Endothelial cell of umbilical vein (primary cell): ENCODE data around the gene ARSK. TPM values are rescaled to one million over a fixed set of nuclear protein-coding genes. Genes with fewer than 3 reads are reported as not detected.

Experiments used
- BruUV-seq: library from RNA; stranded (reverse); fragments of 400-500 nt; replicated peaks from 2 replicates; lab custom pipeline; 2021; lab: Mats Ljungman, UMichigan
- CTCF ChIA-PET: fragments of 300-600, 350-600 bp; sonication (Branson Sonifier 250); formaldehyde crosslinking; loops from one replicate; lab custom pipeline; 2021; ENCODE audit warnings: antibody characterized with exemption, inconsistent platforms; lab: Charles Lee
- POLR2A ChIA-PET: fragments of 300-600, 350-600 bp; sonication (Branson Sonifier 250); formaldehyde crosslinking; loops from one replicate; lab custom pipeline; 2021; ENCODE audit warnings: antibody characterized with exemption, inconsistent platforms; lab: Charles Lee
- DNase-seq: peaks from one replicate; pipeline ENCODE4 v3.0.0-alpha.2; 2011; ENCODE audit warnings: low read depth, low spot score
- FAIRE-seq: peaks from 2 replicates; lab custom pipeline; 2011; peaks lifted over from hg19 to GRCh38; lab: Jason Lieb, UNC
- H2AFZ ChIP-seq: 2 replicates; pipeline ENCODE4 v1.6.0; 2012; ENCODE audit warnings: low read depth, low read length, control low read depth, inconsistent platforms
- H3K27ac ChIP-seq: 2 replicates; pipeline ENCODE4 v1.5.1; 2011; ENCODE audit warnings: low read depth, mild to moderate bottlenecking, control low read depth, low read length, moderate library complexity; ENCODE audit not compliant: insufficient read depth
- H3K27me3 ChIP-seq, 2 experiments: 2 replicates each; pipeline versions ENCODE4 v1.6.0 to v1.6.1; 2011; ENCODE audit warnings: low read length in 2 of 2, mixed read lengths in 1 of 2; ENCODE audit not compliant: control insufficient read depth in 2 of 2, insufficient read depth in 2 of 2
- H3K36me3 ChIP-seq, 2 experiments: 2 replicates in 1 of 2; 3 replicates in 1 of 2; pipeline ENCODE4 v1.5.1; 2011; ENCODE audit warnings: low read length in 2 of 2, mild to moderate bottlenecking in 1 of 2, moderate library complexity in 1 of 2; ENCODE audit not compliant: control insufficient read depth in 2 of 2, insufficient read depth in 2 of 2; ENCODE audit errors: extremely low read depth in 1 of 2
- H3K4me1 ChIP-seq: 3 replicates; pipeline ENCODE4 v1.5.1; 2011; ENCODE audit warnings: mild to moderate bottlenecking, low read length; ENCODE audit not compliant: control insufficient read depth, insufficient read depth; ENCODE audit errors: extremely low read depth
- H3K4me2 ChIP-seq: 2 replicates; pipeline ENCODE4 v1.6.1; 2011; ENCODE audit warnings: low read length, control low read depth, mixed read lengths; ENCODE audit not compliant: insufficient read depth
- H3K4me3 ChIP-seq, 3 experiments: fragments of 200-600 bp in 1 of 3; sonication (generic), shearing (Covaris generic) in 1 of 3; replicated peaks in 1 of 3; 2 replicates each; pipeline ENCODE4 v1.5.1; 2011 to 2016; ENCODE audit warnings: control low read depth in 3 of 3, low read length in 3 of 3, mild to moderate bottlenecking in 2 of 3, inconsistent platforms in 1 of 3, low read depth in 1 of 3, moderate library complexity in 1 of 3; ENCODE audit not compliant: insufficient read depth in 1 of 3
- H3K79me2 ChIP-seq: 2 replicates; pipeline ENCODE4 v1.6.0; 2012; ENCODE audit warnings: low read length, inconsistent platforms; ENCODE audit not compliant: control insufficient read depth, insufficient read depth
- H3K9ac ChIP-seq: replicated peaks from 2 replicates; pipeline ENCODE3; 2011; ENCODE audit warnings: low read length, control low read depth; ENCODE audit not compliant: insufficient read depth; ENCODE audit errors: extremely low read depth
- H3K9me1 ChIP-seq: replicated peaks from 3 replicates; pipeline ENCODE4 v1.6.0; 2011; ENCODE audit warnings: mild to moderate bottlenecking, low read length; ENCODE audit not compliant: control insufficient read depth, insufficient read depth; ENCODE audit errors: extremely low read depth
- H3K9me3 ChIP-seq: replicated peaks from 2 replicates; pipeline ENCODE4 v1.5.1; 2012; ENCODE audit warnings: low read length, inconsistent platforms; ENCODE audit not compliant: control insufficient read depth, insufficient read depth
- H4K20me1 ChIP-seq: replicated peaks from 2 replicates; pipeline ENCODE3; 2011; ENCODE audit warnings: mild to moderate bottlenecking, low read length; ENCODE audit not compliant: control insufficient read depth, insufficient read depth; ENCODE audit errors: extremely low read depth
- EZH2 ChIP-seq: IDR thresholded peaks from 2 replicates; pipeline ENCODE4 v1.6.1; 2012; ENCODE audit warnings: borderline replicate concordance, low read depth, mild to moderate bottlenecking, moderate library complexity, low read length, inconsistent platforms; ENCODE audit not compliant: severe bottlenecking
- FOS ChIP-seq: IDR thresholded peaks from 2 replicates; pipeline ENCODE4 v1.6.1; 2011; ENCODE audit warnings: mild to moderate bottlenecking, low read length, moderate library complexity, borderline replicate concordance; ENCODE audit not compliant: insufficient read depth
- GATA2 ChIP-seq: IDR thresholded peaks from 2 replicates; pipeline ENCODE4 v1.7.0; 2011; ENCODE audit warnings: low read depth, mild to moderate bottlenecking, moderate library complexity, mixed read lengths, low read length; ENCODE audit not compliant: insufficient read length, insufficient read depth
- JUN ChIP-seq: IDR thresholded peaks from 2 replicates; pipeline ENCODE4 v1.6.1; 2011; ENCODE audit warnings: borderline replicate concordance, low read depth; ENCODE audit not compliant: insufficient read length, insufficient read depth
- MYC ChIP-seq: IDR thresholded peaks from one replicate; pipeline ENCODE4 v1.6.1; 2011; ENCODE audit warnings: mild to moderate bottlenecking, low read depth, low read length
- POLR2A ChIP-seq: IDR thresholded peaks from 2 replicates; pipeline ENCODE4 v1.6.1; 2012; ENCODE audit warnings: low read depth, mild to moderate bottlenecking, control low read depth, low read length
- POLR2AphosphoS5 ChIP-seq: IDR thresholded peaks from 2 replicates; pipeline ENCODE4 v1.6.1; 2012; ENCODE audit warnings: low read depth, mild to moderate bottlenecking, control low read depth, low read length, moderate library complexity; ENCODE audit not compliant: insufficient read depth
- dilution Hi-C: fragments of 300-500 bp; cut with MboI; formaldehyde crosslinking; loops from one replicate; pipeline ENCODE4 v1.15.0; 2019; ENCODE audit warnings: low sequenced_read_pairs; ENCODE audit not compliant: extremely low pct_ligation_motif_present
- intact Hi-C: fragments of 100-400 bp; cut with micrococcal nuclease; formaldehyde crosslinking; loops from one replicate; pipeline ENCODE4 v1.10.0; 2022
- polyA plus RNA-seq, 4 experiments: library from polyadenylated mRNA; depleted of rRNA in 3 of 4; stranded (reverse) in 3 of 4; unstranded in 1 of 4; fragments of >200 nt; gene quantifications; 2 replicates each; pipeline versions ENCODE4 v1.2.1 to v1.2.3, GENCODE V29; 2011 to 2012; ENCODE audit warnings: missing spikeins in 1 of 4
- total RNA-seq: library from RNA; stranded (reverse); gene quantifications from 2 replicates; pipeline ENCODE4 v1.2.3, GENCODE V29; 2021
- TF ChIP-seq, protein P1 (sequence below), 2 donors: IDR thresholded peaks; 1 replicate in 1 of 2; 2 replicates in 1 of 2; pipeline ENCODE4 v1.5.1; 2011; ENCODE audit warnings: low read length in 2 of 2, mild to moderate bottlenecking in 2 of 2, moderate library complexity in 2 of 2, control low read depth in 1 of 2, inconsistent platforms in 1 of 2, low read depth in 1 of 2; ENCODE audit not compliant: insufficient read depth in 1 of 2; ENCODE audit errors: extremely low read depth in 1 of 2
- TF ChIP-seq, protein P2 (sequence below): IDR thresholded peaks from 2 replicates; pipeline ENCODE4 v1.6.1; 2011; ENCODE audit not compliant: insufficient read depth, insufficient read length

Gene ARSK
- total and polyA plus RNA-seq, 2 donors (not counting 3 experiments of a cell fraction or from before 2014, with no cell fraction given), result 3.7 to 4.9 TPM

- H4K20me1 ChIP-seq, result no peaks in the 10 kb centered on the region
- FAIRE-seq (no peak), DNase-seq (no peak)
- no peaks in the 10 kb centered on the region for H3K79me2 ChIP-seq
- no peak overlapping the region for H3K4me3 ChIP-seq
- H3K9me3 ChIP-seq, result no peaks in the 10 kb centered on the region
- H3K9me1 ChIP-seq, result no peaks in the 10 kb centered on the region
- no peak overlapping the region for H2AFZ ChIP-seq
- ChIA-PET CTCF (interaction anchor here (0.8 to 2.8 kb wide), 5 partner anchors 8 to 76 kb away, joined by 3 to 17 read pairs (median 5); partner anchors contain the start of genes ARSK, RFESD and SKIC3), POLR2A (interaction anchor here (0.8 kb wide), 1 partner anchor 16 kb away, joined by 3 read pairs; the partner anchor contains the start of gene RFESD)
- no peaks in the 10 kb centered on the region for H3K36me3 ChIP-seq
- H3K27me3 ChIP-seq, result no peaks in the 10 kb centered on the region
- intact Hi-C loops, result no loop called here
- dilution Hi-C loops, result loop anchor here (25.0 kb wide), 1 partner anchor 207 kb away; no protein-coding TSS in a partner anchor
- H3K4me2 ChIP-seq, result no peak overlapping the region
- no peak overlapping the region for H3K27ac ChIP-seq
- H3K4me1 ChIP-seq, result peaks cover 9% of the 10 kb centered on the region
- H3K9ac ChIP-seq, result no peak overlapping the region
- no TSS peak for BruUV-seq
- TF ChIP-seq MYC (no peak), JUN (no peak), POLR2AphosphoS5 (no peak), EZH2 (no peak), POLR2A (no peak), FOS (no peak), GATA2 (no peak)
- TF ChIP-seq, protein P1, sequence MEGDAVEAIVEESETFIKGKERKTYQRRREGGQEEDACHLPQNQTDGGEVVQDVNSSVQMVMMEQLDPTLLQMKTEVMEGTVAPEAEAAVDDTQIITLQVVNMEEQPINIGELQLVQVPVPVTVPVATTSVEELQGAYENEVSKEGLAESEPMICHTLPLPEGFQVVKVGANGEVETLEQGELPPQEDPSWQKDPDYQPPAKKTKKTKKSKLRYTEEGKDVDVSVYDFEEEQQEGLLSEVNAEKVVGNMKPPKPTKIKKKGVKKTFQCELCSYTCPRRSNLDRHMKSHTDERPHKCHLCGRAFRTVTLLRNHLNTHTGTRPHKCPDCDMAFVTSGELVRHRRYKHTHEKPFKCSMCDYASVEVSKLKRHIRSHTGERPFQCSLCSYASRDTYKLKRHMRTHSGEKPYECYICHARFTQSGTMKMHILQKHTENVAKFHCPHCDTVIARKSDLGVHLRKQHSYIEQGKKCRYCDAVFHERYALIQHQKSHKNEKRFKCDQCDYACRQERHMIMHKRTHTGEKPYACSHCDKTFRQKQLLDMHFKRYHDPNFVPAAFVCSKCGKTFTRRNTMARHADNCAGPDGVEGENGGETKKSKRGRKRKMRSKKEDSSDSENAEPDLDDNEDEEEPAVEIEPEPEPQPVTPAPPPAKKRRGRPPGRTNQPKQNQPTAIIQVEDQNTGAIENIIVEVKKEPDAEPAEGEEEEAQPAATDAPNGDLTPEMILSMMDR (IDR thresholded peaks at IDR 0.05; ENCODE audit: extremely low read depth in 1 of 2, insufficient read depth in 1 of 2, low read depth in 1 of 2, low read length in 2 of 2), result no peak
- TF ChIP-seq, protein P2, sequence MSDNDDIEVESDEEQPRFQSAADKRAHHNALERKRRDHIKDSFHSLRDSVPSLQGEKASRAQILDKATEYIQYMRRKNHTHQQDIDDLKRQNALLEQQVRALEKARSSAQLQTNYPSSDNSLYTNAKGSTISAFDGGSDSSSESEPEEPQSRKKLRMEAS, result no peak
Observed at GRCh38 chr5:95630394-95630917, 75.6 kb downstream of the ARSK start.
